ENCODE measurements around the gene TMEM59.

DNA sequence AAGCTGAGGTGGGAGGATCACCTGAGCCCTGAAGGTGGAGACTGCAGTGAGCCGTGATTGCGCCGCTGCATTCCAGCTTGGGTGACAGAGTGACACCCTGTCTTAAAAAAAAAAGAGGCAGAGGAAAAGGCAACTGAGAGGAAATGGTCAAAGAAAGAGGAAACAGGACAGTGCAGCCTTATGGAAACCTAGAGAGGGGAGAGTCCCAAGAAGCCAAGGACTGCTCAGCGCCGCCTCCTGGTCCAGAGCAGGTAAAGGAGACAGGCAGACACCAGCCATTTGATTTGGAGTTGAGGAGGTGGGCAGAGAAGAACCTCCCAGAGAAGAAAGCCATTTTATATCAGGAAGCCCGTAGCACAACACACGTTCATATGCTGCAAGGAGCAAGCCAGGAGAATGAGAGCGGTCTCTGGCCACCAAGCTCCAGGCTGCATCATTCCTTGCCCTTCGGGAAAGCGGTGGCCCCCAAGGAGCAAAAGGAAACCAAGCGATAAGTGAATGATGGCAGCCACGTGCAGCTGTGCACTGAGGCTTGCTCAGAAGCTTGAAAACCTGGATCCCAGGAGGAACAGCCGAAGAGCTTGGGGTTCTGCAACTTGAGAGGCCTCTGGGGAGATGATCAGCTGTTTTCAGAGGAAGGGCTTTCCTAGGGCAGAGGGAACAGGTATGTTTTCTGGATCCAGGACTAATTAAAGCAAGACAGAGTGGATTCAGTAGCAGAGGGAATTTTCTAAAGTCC is 73.1 kb downstream of the TMEM59 start:
- TF ChIP-seq, protein P1, sequence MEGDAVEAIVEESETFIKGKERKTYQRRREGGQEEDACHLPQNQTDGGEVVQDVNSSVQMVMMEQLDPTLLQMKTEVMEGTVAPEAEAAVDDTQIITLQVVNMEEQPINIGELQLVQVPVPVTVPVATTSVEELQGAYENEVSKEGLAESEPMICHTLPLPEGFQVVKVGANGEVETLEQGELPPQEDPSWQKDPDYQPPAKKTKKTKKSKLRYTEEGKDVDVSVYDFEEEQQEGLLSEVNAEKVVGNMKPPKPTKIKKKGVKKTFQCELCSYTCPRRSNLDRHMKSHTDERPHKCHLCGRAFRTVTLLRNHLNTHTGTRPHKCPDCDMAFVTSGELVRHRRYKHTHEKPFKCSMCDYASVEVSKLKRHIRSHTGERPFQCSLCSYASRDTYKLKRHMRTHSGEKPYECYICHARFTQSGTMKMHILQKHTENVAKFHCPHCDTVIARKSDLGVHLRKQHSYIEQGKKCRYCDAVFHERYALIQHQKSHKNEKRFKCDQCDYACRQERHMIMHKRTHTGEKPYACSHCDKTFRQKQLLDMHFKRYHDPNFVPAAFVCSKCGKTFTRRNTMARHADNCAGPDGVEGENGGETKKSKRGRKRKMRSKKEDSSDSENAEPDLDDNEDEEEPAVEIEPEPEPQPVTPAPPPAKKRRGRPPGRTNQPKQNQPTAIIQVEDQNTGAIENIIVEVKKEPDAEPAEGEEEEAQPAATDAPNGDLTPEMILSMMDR (optimal IDR thresholded peaks at IDR 0.05 in 1 of 3, IDR thresholded peaks at IDR 0.05 in 1 of 3, conservative IDR thresholded peaks at IDR 0.05 in 1 of 3; ENCODE audit: extremely low read depth in 1 of 3, insufficient read depth in 2 of 3, low read length in 3 of 3), result no peak
- TF ChIP-seq EZH2 (IDR thresholded peaks at IDR 0.05; ENCODE audit: low read length), result no peak

All from keratinocyte (primary cell).